GM12878 (cell line): ENCODE data around the gene STK39. TPM values are rescaled to one million over a fixed set of nuclear protein-coding genes. Genes with fewer than 3 reads are reported as not detected.

Experiments
- ATAC-seq: fragments of 200-7000 bp; cut with Tn5 transposase; 3 replicates; pipeline ENCODE4 v1.9.1; 2020; ENCODE audit warnings: mild to moderate bottlenecking, moderate library complexity
- BruUV-seq: library from RNA; stranded (reverse); fragments of 400-500 nt; replicated peaks from 2 replicates; lab custom pipeline; 2021; lab: Mats Ljungman, UMichigan
- CTCF ChIA-PET: fragments of 300-600 bp; sonication (Branson Sonifier 250); formaldehyde crosslinking; extraction: SDS; loops from one replicate; lab custom pipeline; 2021; ENCODE audit warnings: inconsistent platforms; lab: Yijun Ruan, JAX
- POLR2A ChIA-PET: fragments of 350-600 bp; formaldehyde crosslinking; extraction: SDS; loops from one replicate; lab custom pipeline; 2021; ENCODE audit warnings: inconsistent platforms; lab: Charles Lee
- RAD21 ChIA-PET: fragments of 300-600 bp; sonication (Branson Sonifier 250); formaldehyde crosslinking; loops from one replicate; lab custom pipeline; 2023; ENCODE audit warnings: antibody characterized with exemption; ENCODE audit not compliant: unreplicated experiment; lab: Charles Lee
- SMC1A ChIA-PET: fragments of 300-600 bp; sonication (Branson Sonifier 250); formaldehyde crosslinking; loops from one replicate; lab custom pipeline; 2023; ENCODE audit not compliant: unreplicated experiment, uncharacterized antibody; lab: Charles Lee
- DNase-seq: peaks from one replicate; pipeline ENCODE4 v3.0.0-alpha.2; 2011; ENCODE audit warnings: low read depth, low spot score
- FAIRE-seq: peaks from 3 replicates; lab custom pipeline; 2011; peaks lifted over from hg19 to GRCh38; lab: Jason Lieb, UNC
- H2AFZ ChIP-seq: 2 replicates; pipeline ENCODE4 v1.6.0; 2011; ENCODE audit warnings: low read depth, low read length, control low read depth; ENCODE audit not compliant: control insufficient read depth
- H3K27ac ChIP-seq: 2 replicates; pipeline ENCODE4 v1.5.1; 2011; ENCODE audit warnings: control low read depth; ENCODE audit not compliant: control insufficient read depth, insufficient read depth
- H3K27me3 ChIP-seq, 2 experiments: replicated peaks in 1 of 2; 2 replicates each; pipeline versions ENCODE4 v1.6.0 to v1.6.1; 2011; ENCODE audit warnings: low read length in 1 of 2; ENCODE audit not compliant: control insufficient read depth in 2 of 2, insufficient read depth in 2 of 2
- H3K36me3 ChIP-seq, 2 experiments: 2 replicates each; pipeline ENCODE4 v1.5.1; 2011; ENCODE audit warnings: low read length in 1 of 2; ENCODE audit not compliant: control insufficient read depth in 2 of 2, insufficient read depth in 2 of 2
- H3K4me1 ChIP-seq: 2 replicates; pipeline ENCODE4 v1.6.1; 2011; ENCODE audit warnings: mild to moderate bottlenecking, low read length, moderate library complexity, mixed read lengths; ENCODE audit not compliant: control insufficient read depth, insufficient read depth
- H3K4me2 ChIP-seq: 2 replicates; pipeline ENCODE4 v1.6.0; 2011; ENCODE audit warnings: control low read depth; ENCODE audit not compliant: control insufficient read depth, insufficient read depth
- H3K4me3 ChIP-seq: fragments of 200-600 bp; sonication (generic); 2 replicates; pipeline ENCODE4 v1.5.1; 2016
- H3K79me2 ChIP-seq: 2 replicates; pipeline ENCODE4 v1.6.0; 2011; ENCODE audit warnings: low read length; ENCODE audit not compliant: control insufficient read depth, insufficient read depth
- H3K9ac ChIP-seq: 2 replicates; pipeline ENCODE4 v1.8.0; 2011; ENCODE audit warnings: low read length, control low read depth, mixed read lengths; ENCODE audit not compliant: control insufficient read depth, insufficient read depth
- H3K9me3 ChIP-seq: replicated peaks from 3 replicates; pipeline ENCODE4 v1.5.1; 2011; ENCODE audit warnings: mild to moderate bottlenecking, low read length; ENCODE audit not compliant: control insufficient read depth, insufficient read depth
- H4K20me1 ChIP-seq: 2 replicates; pipeline ENCODE4 v1.6.0; 2011; ENCODE audit not compliant: control insufficient read depth, insufficient read depth
- BCL3 ChIP-seq: IDR thresholded peaks from 2 replicates; pipeline ENCODE4 v1.6.1; 2011; ENCODE audit warnings: borderline replicate concordance, low read depth, mild to moderate bottlenecking, moderate library complexity, low read length; ENCODE audit not compliant: insufficient read depth, poor library complexity, severe bottlenecking
- PAX5 ChIP-seq: IDR thresholded peaks from 2 replicates; pipeline ENCODE4 v1.6.1; 2011; ENCODE audit warnings: low read depth, low read length, borderline replicate concordance
- WGBS: methylation state at CpG from one replicate; pipeline ENCODE4 v1.1.6; 2016; ENCODE audit warnings: low lambda C conversion rate; ENCODE audit not compliant: insufficient replicate concordance, insufficient coverage; ENCODE audit errors: missing lambda C conversion rate; 5-methylcytosine and 5-hydroxymethylcytosine counted together
- in situ Hi-C: fragments of 300-500 bp; cut with MboI; formaldehyde crosslinking; loops from 9 replicates; pipeline ENCODE4 v1.14.3; 2018; ENCODE audit warnings: mixed read lengths
- intact Hi-C: fragments of 100-400 bp; cut with micrococcal nuclease; formaldehyde crosslinking; loops from one replicate; pipeline ENCODE4 v1.14.2; 2022; ENCODE audit not compliant: unreplicated experiment
- polyA plus RNA-seq, 11 experiments: library from polyadenylated mRNA; depleted of rRNA in 4 of 11; unstranded in 6 of 11; stranded (reverse) in 5 of 11; fragments of >200 nt; fragmentation: Nextera tagmentation in 4 of 11; fragmentation: Illumina TruSeq in 1 of 11; extraction: Ambion mirVana in 4 of 11; extraction: Trizol in 1 of 11; gene quantifications; 1 replicate in 1 of 11; 2 replicates in 10 of 11; pipeline versions ENCODE4 v1.2.1 to v1.2.3, GENCODE V29; 2011 to 2016; ENCODE audit warnings: inconsistent platforms in 2 of 11, missing spikeins in 2 of 11, low read depth in 1 of 11
- total RNA-seq, 4 experiments: library from RNA; depleted of rRNA in 3 of 4; stranded (reverse); fragments of >200 nt in 3 of 4; fragmentation: Illumina TruSeq in 1 of 4; extraction: Trizol in 1 of 4; gene quantifications; 2 replicates each; pipeline versions ENCODE4 v1.2.1 to v1.2.3, GENCODE V29; 2013 to 2021

Gene STK39
- total and polyA plus RNA-seq, 10 of the 15 experiments (the other 5 are each of a cell fraction or from before 2014, with no cell fraction given): 0.03 to 0.21 (median 0.07) TPM; not detected in 5

GRCh38 chr2:168147830-168148794, 99.3 kb downstream of the STK39 start:
- ATAC-seq (no peak), FAIRE-seq (no peak), DNase-seq (no peak)
- Histone ChIP-seq H3K27ac (no peak overlapping the region), H3K79me2 (no peaks in the 10 kb centered on the region), H3K27me3 (no peaks in the 10 kb centered on the region; a peak in 3 of 4 replicates), H4K20me1 (no peaks in the 10 kb centered on the region), H3K9ac (no peak overlapping the region), H3K4me1 (no peaks in the 10 kb centered on the region), H2AFZ (no peak overlapping the region), H3K36me3 (no peaks in the 10 kb centered on the region), H3K4me2 (no peak overlapping the region), H3K4me3 (no peak overlapping the region), H3K9me3 (no peaks in the 10 kb centered on the region)
- in situ Hi-C loops (no loop called here), intact Hi-C loops (no loop called here)
- BruUV-seq: no TSS peak
- TF ChIP-seq BCL3: no peak
- no peak for TF ChIP-seq PAX5
- 31% methylated on average over 8 of the region's 8 CpGs for WGBS
- RAD21 ChIA-PET: no interaction called here
- POLR2A ChIA-PET: interaction anchor here (0.6 kb wide), 1 partner anchor 150 kb away, joined by 3 read pairs; no protein-coding TSS in a partner anchor
- CTCF ChIA-PET: no interaction called here
- SMC1A ChIA-PET: no interaction called here
